Fibroblast of mammary gland (primary cell): ENCODE data around the gene AKAP6.

Experiments used
- DNase-seq: peaks from one replicate; pipeline ENCODE4 v3.0.0-alpha.2; 2010; ENCODE audit warnings: low read depth
- H3K4me3 ChIP-seq: 2 replicates; pipeline ENCODE4 v1.5.1; 2011; ENCODE audit warnings: low read depth, mild to moderate bottlenecking, low read length, moderate library complexity; ENCODE audit not compliant: control insufficient read depth
- CTCF ChIP-seq: conservative IDR thresholded peaks from 2 replicates; pipeline ENCODE4 v1.5.1; 2011; ENCODE audit warnings: low read depth, low read length, inconsistent platforms; ENCODE audit not compliant: control insufficient read depth, insufficient read depth

AKAP6 gene

GRCh38 chr14:32595497-32595896 lies 266.4 kb downstream of the AKAP6 start:
- H3K4me3 ChIP-seq, result no peak overlapping the region
- no peak for TF ChIP-seq CTCF
- DNase-seq, result no peak

GRCh38 chr14:32596390-32596789 lies 267.3 kb downstream of the AKAP6 start:
- no peak overlapping the region for H3K4me3 ChIP-seq
- TF ChIP-seq CTCF, result no peak
- DNase-seq, result no peak

- no peak overlapping the region for H3K4me3 ChIP-seq
- TF ChIP-seq CTCF, result no peak
- peak; percentile 57 for DNase-seq
These were observed 268.7 kb downstream of the AKAP6 start for GRCh38 chr14:32597771-32598170.

GRCh38 chr14:32601069-32601468 lies 272.0 kb downstream of the AKAP6 start:
- no peak overlapping the region for H3K4me3 ChIP-seq
- TF ChIP-seq CTCF, result no peak
- no peak for DNase-seq

GRCh38 chr14:32601906-32602305 lies 272.8 kb downstream of the AKAP6 start:
- no peak overlapping the region for H3K4me3 ChIP-seq
- no peak for TF ChIP-seq CTCF
- DNase-seq, result peak; percentile 58

- no peak overlapping the region for H3K4me3 ChIP-seq
- TF ChIP-seq CTCF, result no peak
These were observed 273.6 kb downstream of the AKAP6 start for GRCh38 chr14:32602699-32603098.

GRCh38 chr14:32603992-32604565 lies 275.0 kb downstream of the AKAP6 start:
- no peak for TF ChIP-seq CTCF
- DNase-seq, result no peak
- H3K4me3 ChIP-seq, result no peak overlapping the region

More at GRCh38 chr14:32602699-32603098, 273.6 kb downstream of the AKAP6 start:
- DNase-seq, result no peak
